OCI-LY1 (cell line): ENCODE measurements around the gene IL13.

Experiments
- H2AFZ ChIP-seq: fragments of 200-600 bp; sonication (generic), shearing (Covaris generic); 2 replicates; pipeline ENCODE4 v1.6.0; 2014; ENCODE audit warnings: antibody characterized with exemption, mild to moderate bottlenecking, low read length
- H3F3A ChIP-seq: fragments of 200-600 bp; sonication (generic), shearing (Covaris generic); 2 replicates; pipeline ENCODE4 v1.6.0; 2014; ENCODE audit warnings: mild to moderate bottlenecking, antibody characterized with exemption, low read length, moderate library complexity; ENCODE audit not compliant: insufficient read depth
- H3K27ac ChIP-seq: fragments of 200-600 bp; sonication (generic); 2 replicates; pipeline ENCODE4 v1.5.1; 2014; ENCODE audit warnings: low read length, mixed run types, mild to moderate bottlenecking, low read depth; ENCODE audit not compliant: poor library complexity, severe bottlenecking
- H3K27me3 ChIP-seq: fragments of 200-600 bp; sonication (generic); 2 replicates; pipeline ENCODE4 v1.6.0; 2014; ENCODE audit warnings: antibody characterized with exemption, mild to moderate bottlenecking, low read length, moderate library complexity; ENCODE audit not compliant: insufficient read depth
- H3K36me3 ChIP-seq: fragments of 200-600 bp; sonication (generic); 2 replicates; pipeline ENCODE4 v1.6.1; 2014; ENCODE audit warnings: mild to moderate bottlenecking, antibody characterized with exemption, low read length, moderate library complexity, mixed read lengths; ENCODE audit not compliant: insufficient read depth
- H3K4me1 ChIP-seq: fragments of 200-600 bp; sonication (generic); 2 replicates; pipeline ENCODE4 v1.5.1; 2014; ENCODE audit warnings: mild to moderate bottlenecking, low read length, moderate library complexity; ENCODE audit not compliant: insufficient read depth, severe bottlenecking
- H3K4me2 ChIP-seq: fragments of 200-600 bp; sonication (generic), shearing (Covaris generic); 2 replicates; pipeline ENCODE4 v1.6.1; 2014; ENCODE audit warnings: low read length
- H3K4me3 ChIP-seq: fragments of 200-600 bp; sonication (generic); 2 replicates; pipeline ENCODE4 v1.5.1; 2014; ENCODE audit warnings: low read length, low read depth, mild to moderate bottlenecking, mixed read lengths; ENCODE audit not compliant: poor library complexity, severe bottlenecking
- H3K79me2 ChIP-seq: fragments of 200-600 bp; shearing (Covaris generic); 2 replicates; pipeline ENCODE4 v1.6.1; 2016; ENCODE audit warnings: mixed run types, low read length, mixed read lengths; ENCODE audit not compliant: insufficient read depth
- H3K9ac ChIP-seq: fragments of 200-600 bp; sonication (generic), shearing (Covaris generic); 2 replicates; pipeline ENCODE4 v1.6.1; 2014; ENCODE audit warnings: mild to moderate bottlenecking, low read length, mixed read lengths
- H3K9me2 ChIP-seq: fragments of 200-600 bp; sonication (generic), shearing (Covaris generic); 2 replicates; pipeline ENCODE4 v1.6.1; 2014; ENCODE audit warnings: low read depth, mild to moderate bottlenecking, low read length, mixed read lengths
- H3K9me3 ChIP-seq: fragments of 200-600 bp; shearing (Covaris generic); 2 replicates; pipeline ENCODE4 v1.6.1; 2014; ENCODE audit warnings: low read length, mixed read lengths
- H4K20me1 ChIP-seq: fragments of 200-600 bp; sonication (generic), shearing (Covaris generic); 2 replicates; pipeline ENCODE4 v1.6.0; 2016; ENCODE audit warnings: mild to moderate bottlenecking, low read length; ENCODE audit not compliant: insufficient read depth
- EZH2 ChIP-seq: fragments of 200-600 bp; sonication (generic), shearing (Covaris generic); IDR thresholded peaks from 2 replicates; pipeline ENCODE4 v1.8.0; 2017; ENCODE audit warnings: borderline replicate concordance, mixed run types, mild to moderate bottlenecking, antibody characterized with exemption, low read length, moderate library complexity, mixed read lengths
- TF ChIP-seq, protein P1 (sequence below): fragments of 200-600 bp; sonication (generic), shearing (Covaris generic); IDR thresholded peaks from 2 replicates; pipeline ENCODE4 v1.5.1; 2017; ENCODE audit warnings: mild to moderate bottlenecking, antibody characterized with exemption, low read length, moderate library complexity, mixed read lengths

The IL13 gene

DNA sequence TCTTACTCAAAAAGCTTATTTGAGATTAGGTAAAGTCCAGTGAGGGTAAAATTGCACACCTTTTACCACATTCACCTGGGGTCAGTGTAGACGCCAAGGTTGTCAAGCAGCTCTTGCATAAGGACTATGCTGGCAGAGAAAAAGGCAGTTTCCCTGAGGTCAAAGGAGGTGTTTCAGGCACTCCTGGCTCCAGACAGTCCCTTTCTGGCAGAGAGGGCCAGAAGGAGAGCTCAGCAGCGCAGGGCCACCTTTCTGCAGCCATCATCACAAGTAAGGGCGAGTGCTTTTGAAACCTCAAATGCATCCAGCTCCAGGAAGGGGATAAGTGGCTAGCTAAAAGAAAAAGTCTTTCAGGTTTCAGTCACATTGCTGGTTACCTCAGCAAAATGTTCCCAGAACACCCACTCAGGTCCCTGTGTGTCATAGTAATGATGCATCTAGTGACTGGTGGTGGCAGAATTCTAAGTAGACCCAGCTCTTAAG is 16.7 kb upstream of the IL13 start:
- H3K9me3 ChIP-seq = no peaks in the 10 kb centered on the region
- no peak for TF ChIP-seq EZH2
- TF ChIP-seq, protein P1, sequence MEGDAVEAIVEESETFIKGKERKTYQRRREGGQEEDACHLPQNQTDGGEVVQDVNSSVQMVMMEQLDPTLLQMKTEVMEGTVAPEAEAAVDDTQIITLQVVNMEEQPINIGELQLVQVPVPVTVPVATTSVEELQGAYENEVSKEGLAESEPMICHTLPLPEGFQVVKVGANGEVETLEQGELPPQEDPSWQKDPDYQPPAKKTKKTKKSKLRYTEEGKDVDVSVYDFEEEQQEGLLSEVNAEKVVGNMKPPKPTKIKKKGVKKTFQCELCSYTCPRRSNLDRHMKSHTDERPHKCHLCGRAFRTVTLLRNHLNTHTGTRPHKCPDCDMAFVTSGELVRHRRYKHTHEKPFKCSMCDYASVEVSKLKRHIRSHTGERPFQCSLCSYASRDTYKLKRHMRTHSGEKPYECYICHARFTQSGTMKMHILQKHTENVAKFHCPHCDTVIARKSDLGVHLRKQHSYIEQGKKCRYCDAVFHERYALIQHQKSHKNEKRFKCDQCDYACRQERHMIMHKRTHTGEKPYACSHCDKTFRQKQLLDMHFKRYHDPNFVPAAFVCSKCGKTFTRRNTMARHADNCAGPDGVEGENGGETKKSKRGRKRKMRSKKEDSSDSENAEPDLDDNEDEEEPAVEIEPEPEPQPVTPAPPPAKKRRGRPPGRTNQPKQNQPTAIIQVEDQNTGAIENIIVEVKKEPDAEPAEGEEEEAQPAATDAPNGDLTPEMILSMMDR = no peak
- no peaks in the 10 kb centered on the region for H3F3A ChIP-seq
- no peak overlapping the region for H3K4me3 ChIP-seq
- H2AFZ ChIP-seq = no peak overlapping the region
- H3K4me1 ChIP-seq = no peaks in the 10 kb centered on the region
- no peaks in the 10 kb centered on the region for H3K9me2 ChIP-seq
- peaks cover 79% of the 10 kb centered on the region for H3K36me3 ChIP-seq
- no peak overlapping the region for H3K4me2 ChIP-seq
- no peak overlapping the region for H3K9ac ChIP-seq
- H3K79me2 ChIP-seq = no peaks in the 10 kb centered on the region
- H3K27ac ChIP-seq = no peak overlapping the region
- H4K20me1 ChIP-seq = no peaks in the 10 kb centered on the region
- no peaks in the 10 kb centered on the region for H3K27me3 ChIP-seq

DNA sequence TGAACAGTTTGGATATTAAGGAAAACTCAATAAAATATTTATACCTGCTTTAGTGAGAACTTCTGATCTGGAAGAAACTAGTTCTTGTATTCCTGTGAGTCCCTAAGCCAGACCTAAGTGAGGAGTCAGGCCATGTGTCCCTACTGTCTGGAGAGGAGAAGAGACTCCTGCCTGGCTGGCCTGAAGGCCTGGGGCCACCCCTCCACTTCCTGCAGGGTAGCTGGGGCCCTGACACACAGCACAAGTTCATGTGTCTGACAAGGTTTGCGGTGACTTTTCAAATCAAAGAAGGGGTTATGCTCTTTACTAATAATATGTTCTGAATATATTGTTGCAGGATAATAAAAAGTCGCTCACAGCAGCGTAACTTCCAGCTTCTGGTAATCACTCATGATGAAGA is 16.1 kb upstream of the IL13 start:
- Histone ChIP-seq H3K79me2 (no peaks in the 10 kb centered on the region), H3K9me2 (no peaks in the 10 kb centered on the region), H3K27ac (no peak overlapping the region), H3K27me3 (no peaks in the 10 kb centered on the region), H3K9ac (no peak overlapping the region), H2AFZ (no peak overlapping the region), H3K4me2 (no peak overlapping the region), H3K4me1 (no peaks in the 10 kb centered on the region), H3K4me3 (no peak overlapping the region), H3K9me3 (no peaks in the 10 kb centered on the region), H3F3A (no peaks in the 10 kb centered on the region), H3K36me3 (peaks cover 75% of the 10 kb centered on the region), H4K20me1 (no peaks in the 10 kb centered on the region)
- TF ChIP-seq EZH2 = no peak
- TF ChIP-seq, protein P1 = no peak

DNA sequence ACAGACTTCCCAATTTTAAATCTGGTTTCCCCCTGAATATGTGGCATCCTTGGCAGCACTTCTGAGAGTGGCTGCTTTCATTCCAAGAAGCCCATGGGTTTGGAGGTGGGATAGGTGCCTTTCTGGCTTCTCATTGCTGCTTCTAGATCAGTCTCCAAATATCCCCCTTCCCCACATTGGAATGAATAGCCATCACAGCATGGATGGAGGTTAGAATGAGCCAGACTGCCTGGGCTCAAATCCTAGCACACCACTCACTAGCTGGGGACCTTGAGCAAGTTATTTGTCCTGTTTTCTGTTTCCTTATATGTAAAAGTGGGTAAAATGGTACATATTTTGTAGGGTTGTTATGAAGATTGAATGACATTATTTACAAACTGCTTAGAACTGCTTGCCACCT is 13.8 kb upstream of the IL13 start:
- TF ChIP-seq EZH2 = no peak
- TF ChIP-seq, protein P1 = no peak
- no peaks in the 10 kb centered on the region for H3K79me2 ChIP-seq
- H3K4me3 ChIP-seq = no peak overlapping the region
- H3K9ac ChIP-seq = no peak overlapping the region
- no peaks in the 10 kb centered on the region for H3K9me2 ChIP-seq
- H3F3A ChIP-seq = no peaks in the 10 kb centered on the region
- H4K20me1 ChIP-seq = no peaks in the 10 kb centered on the region
- peaks cover 3% of the 10 kb centered on the region; the same call in 1 of the 2 replicates for H3K9me3 ChIP-seq
- H3K27ac ChIP-seq = no peak overlapping the region
- H3K4me1 ChIP-seq = no peaks in the 10 kb centered on the region
- no peak overlapping the region for H2AFZ ChIP-seq
- no peak overlapping the region for H3K4me2 ChIP-seq
- H3K27me3 ChIP-seq = no peaks in the 10 kb centered on the region
- H3K36me3 ChIP-seq = peaks cover 53% of the 10 kb centered on the region
